Measurements from ENCODE around the gene DIAPH2. TPM values are rescaled to one million over a fixed set of nuclear protein-coding genes. Genes with fewer than 3 reads are reported as not detected.

Gene DIAPH2
- total RNA-seq, 1 experiment from 2014 or later = 0.89 TPM

GRCh38 chrX:97046867-97047266 lies 362.2 kb downstream of the DIAPH2 start:
- H3K4me3 ChIP-seq (ENCODE audit: low read length) = no peak overlapping the region
- H3K79me2 ChIP-seq (ENCODE audit: low read length) = no peaks in the 10 kb centered on the region
- H3K27me3 ChIP-seq (ENCODE audit: low read length) = no peaks in the 10 kb centered on the region
- no peak overlapping the region for H3K9ac ChIP-seq (ENCODE audit: low read length)
- no peaks in the 10 kb centered on the region for H3K4me1 ChIP-seq (ENCODE audit: low read length)
- no peaks in the 10 kb centered on the region for H4K20me1 ChIP-seq (ENCODE audit: insufficient read depth, low read depth, low read length)
- H3K9me2 ChIP-seq (replicated peaks; ENCODE audit: insufficient read depth, low read length) = 0 out of 2 replicates have a peak, but pooled peaks cover 3% of the 10 kb centered on the region
- H3K36me3 ChIP-seq (ENCODE audit: insufficient read depth, low read length) = no peaks in the 10 kb centered on the region
- DNase-seq = no peak
- no peak overlapping the region for H2AFZ ChIP-seq (ENCODE audit: low read length)
- H3K27ac ChIP-seq (ENCODE audit: low read length) = no peak overlapping the region
- H3K4me2 ChIP-seq (ENCODE audit: low read depth, low read length, poor library complexity, severe bottlenecking) = no peak overlapping the region
- no peaks in the 10 kb centered on the region for H3K9me3 ChIP-seq (ENCODE audit: low read length)

- H3K9me3 ChIP-seq (ENCODE audit: low read length) = no peaks in the 10 kb centered on the region
- no peak overlapping the region for H3K27ac ChIP-seq (ENCODE audit: low read length)
- H3K27me3 ChIP-seq (ENCODE audit: low read length) = no peaks in the 10 kb centered on the region
- no peaks in the 10 kb centered on the region for H4K20me1 ChIP-seq (ENCODE audit: insufficient read depth, low read depth, low read length)
- H3K4me3 ChIP-seq (ENCODE audit: low read length) = no peak overlapping the region
- H3K9me2 ChIP-seq (replicated peaks; ENCODE audit: insufficient read depth, low read length) = 0 out of 2 replicates have a peak, but pooled peaks cover 3% of the 10 kb centered on the region
- H3K79me2 ChIP-seq (ENCODE audit: low read length) = no peaks in the 10 kb centered on the region
- H2AFZ ChIP-seq (ENCODE audit: low read length) = no peak overlapping the region
- no peaks in the 10 kb centered on the region for H3K36me3 ChIP-seq (ENCODE audit: insufficient read depth, low read length)
- no peak overlapping the region for H3K4me2 ChIP-seq (ENCODE audit: low read depth, low read length, poor library complexity, severe bottlenecking)
- no peak for DNase-seq
- H3K9ac ChIP-seq (ENCODE audit: low read length) = no peak overlapping the region
- no peaks in the 10 kb centered on the region for H3K4me1 ChIP-seq (ENCODE audit: low read length)
These were observed 365.8 kb downstream of the DIAPH2 start for GRCh38 chrX:97050392-97050791.

GRCh38 chrX:97057349-97057909 lies 372.8 kb downstream of the DIAPH2 start:
- Histone ChIP-seq H3K4me3 (ENCODE audit: low read length) (no peak overlapping the region), H3K9me2 (replicated peaks; ENCODE audit: insufficient read depth, low read length) (no peaks in the 10 kb centered on the region), H3K79me2 (ENCODE audit: low read length) (no peaks in the 10 kb centered on the region), H2AFZ (ENCODE audit: low read length) (no peak overlapping the region), H3K4me1 (ENCODE audit: low read length) (no peaks in the 10 kb centered on the region), H3K27me3 (ENCODE audit: low read length) (no peaks in the 10 kb centered on the region), H3K4me2 (ENCODE audit: low read depth, low read length, poor library complexity, severe bottlenecking) (no peak overlapping the region), H3K36me3 (ENCODE audit: insufficient read depth, low read length) (no peaks in the 10 kb centered on the region), H3K9me3 (ENCODE audit: low read length) (no peaks in the 10 kb centered on the region), H3K9ac (ENCODE audit: low read length) (no peak overlapping the region), H3K27ac (ENCODE audit: low read length) (no peak overlapping the region), H4K20me1 (ENCODE audit: insufficient read depth, low read depth, low read length) (no peaks in the 10 kb centered on the region)
- DNase-seq = no peak

- no peaks in the 10 kb centered on the region for H4K20me1 ChIP-seq (ENCODE audit: insufficient read depth, low read depth, low read length)
- H3K27me3 ChIP-seq (ENCODE audit: low read length) = no peaks in the 10 kb centered on the region
- no peak overlapping the region for H3K4me3 ChIP-seq (ENCODE audit: low read length)
- no peaks in the 10 kb centered on the region for H3K36me3 ChIP-seq (ENCODE audit: insufficient read depth, low read length)
- no peak for DNase-seq
- H3K27ac ChIP-seq (ENCODE audit: low read length) = no peak overlapping the region
- H3K4me1 ChIP-seq (ENCODE audit: low read length) = no peaks in the 10 kb centered on the region
- H3K79me2 ChIP-seq (ENCODE audit: low read length) = no peaks in the 10 kb centered on the region
- H3K9ac ChIP-seq (ENCODE audit: low read length) = no peak overlapping the region
- H3K9me3 ChIP-seq (ENCODE audit: low read length) = no peaks in the 10 kb centered on the region
- no peak overlapping the region for H2AFZ ChIP-seq (ENCODE audit: low read length)
- no peak overlapping the region for H3K4me2 ChIP-seq (ENCODE audit: low read depth, low read length, poor library complexity, severe bottlenecking)
- no peaks in the 10 kb centered on the region for H3K9me2 ChIP-seq (replicated peaks; ENCODE audit: insufficient read depth, low read length)
These were observed 375.4 kb downstream of the DIAPH2 start for GRCh38 chrX:97060020-97060419.

- no peaks in the 10 kb centered on the region for H3K9me2 ChIP-seq (replicated peaks; ENCODE audit: insufficient read depth, low read length)
- no peak overlapping the region for H3K27ac ChIP-seq (ENCODE audit: low read length)
- H3K4me1 ChIP-seq (ENCODE audit: low read length) = no peaks in the 10 kb centered on the region
- no peak overlapping the region for H3K4me3 ChIP-seq (ENCODE audit: low read length)
- DNase-seq = no peak
- no peaks in the 10 kb centered on the region for H3K79me2 ChIP-seq (ENCODE audit: low read length)
- no peak overlapping the region for H3K9ac ChIP-seq (ENCODE audit: low read length)
- H3K36me3 ChIP-seq (ENCODE audit: insufficient read depth, low read length) = no peaks in the 10 kb centered on the region
- H2AFZ ChIP-seq (ENCODE audit: low read length) = no peak overlapping the region
- H4K20me1 ChIP-seq (ENCODE audit: insufficient read depth, low read depth, low read length) = no peaks in the 10 kb centered on the region
- no peaks in the 10 kb centered on the region for H3K9me3 ChIP-seq (ENCODE audit: low read length)
- no peak overlapping the region for H3K4me2 ChIP-seq (ENCODE audit: low read depth, low read length, poor library complexity, severe bottlenecking)
- no peaks in the 10 kb centered on the region for H3K27me3 ChIP-seq (ENCODE audit: low read length)
These were observed 380.4 kb downstream of the DIAPH2 start for GRCh38 chrX:97065066-97065465.

- no peaks in the 10 kb centered on the region for H4K20me1 ChIP-seq (ENCODE audit: insufficient read depth, low read depth, low read length)
- DNase-seq = no peak
- no peak overlapping the region for H2AFZ ChIP-seq (ENCODE audit: low read length)
- H3K36me3 ChIP-seq (ENCODE audit: insufficient read depth, low read length) = no peaks in the 10 kb centered on the region
- no peak overlapping the region for H3K27ac ChIP-seq (ENCODE audit: low read length)
- no peaks in the 10 kb centered on the region for H3K9me3 ChIP-seq (ENCODE audit: low read length)
- H3K79me2 ChIP-seq (ENCODE audit: low read length) = no peaks in the 10 kb centered on the region
- H3K27me3 ChIP-seq (ENCODE audit: low read length) = no peaks in the 10 kb centered on the region
- H3K4me2 ChIP-seq (ENCODE audit: low read depth, low read length, poor library complexity, severe bottlenecking) = no peak overlapping the region
- H3K9ac ChIP-seq (ENCODE audit: low read length) = no peak overlapping the region
- H3K9me2 ChIP-seq (replicated peaks; ENCODE audit: insufficient read depth, low read length) = no peaks in the 10 kb centered on the region
- no peak overlapping the region for H3K4me3 ChIP-seq (ENCODE audit: low read length)
- H3K4me1 ChIP-seq (ENCODE audit: low read length) = no peaks in the 10 kb centered on the region
These were observed 381.3 kb downstream of the DIAPH2 start for GRCh38 chrX:97065973-97066372.

- no peaks in the 10 kb centered on the region for H4K20me1 ChIP-seq (ENCODE audit: insufficient read depth, low read depth, low read length)
- H3K4me1 ChIP-seq (ENCODE audit: low read length) = no peaks in the 10 kb centered on the region
- no peak for DNase-seq
- H3K9me2 ChIP-seq (replicated peaks; ENCODE audit: insufficient read depth, low read length) = no peaks in the 10 kb centered on the region
- no peaks in the 10 kb centered on the region for H3K9me3 ChIP-seq (ENCODE audit: low read length)
- H3K79me2 ChIP-seq (ENCODE audit: low read length) = no peaks in the 10 kb centered on the region
- H3K27me3 ChIP-seq (ENCODE audit: low read length) = no peaks in the 10 kb centered on the region
- no peak overlapping the region for H3K4me3 ChIP-seq (ENCODE audit: low read length)
- H2AFZ ChIP-seq (ENCODE audit: low read length) = no peak overlapping the region
- H3K4me2 ChIP-seq (ENCODE audit: low read depth, low read length, poor library complexity, severe bottlenecking) = no peak overlapping the region
- no peaks in the 10 kb centered on the region for H3K36me3 ChIP-seq (ENCODE audit: insufficient read depth, low read length)
- H3K9ac ChIP-seq (ENCODE audit: low read length) = no peak overlapping the region
- no peak overlapping the region for H3K27ac ChIP-seq (ENCODE audit: low read length)
These were observed 381.7 kb downstream of the DIAPH2 start for GRCh38 chrX:97066381-97066780.

- DNase-seq = no peak
- no peak overlapping the region for H3K4me3 ChIP-seq (ENCODE audit: low read length)
- no peaks in the 10 kb centered on the region for H3K79me2 ChIP-seq (ENCODE audit: low read length)
- H3K4me1 ChIP-seq (ENCODE audit: low read length) = no peaks in the 10 kb centered on the region
- H3K4me2 ChIP-seq (ENCODE audit: low read depth, low read length, poor library complexity, severe bottlenecking) = no peak overlapping the region
- no peaks in the 10 kb centered on the region for H3K9me3 ChIP-seq (ENCODE audit: low read length)
- no peaks in the 10 kb centered on the region for H3K27me3 ChIP-seq (ENCODE audit: low read length)
- H2AFZ ChIP-seq (ENCODE audit: low read length) = no peak overlapping the region
- H3K9me2 ChIP-seq (replicated peaks; ENCODE audit: insufficient read depth, low read length) = no peaks in the 10 kb centered on the region
- H3K36me3 ChIP-seq (ENCODE audit: insufficient read depth, low read length) = no peaks in the 10 kb centered on the region
- H4K20me1 ChIP-seq (ENCODE audit: insufficient read depth, low read depth, low read length) = no peaks in the 10 kb centered on the region
- no peak overlapping the region for H3K9ac ChIP-seq (ENCODE audit: low read length)
- H3K27ac ChIP-seq (ENCODE audit: low read length) = no peak overlapping the region
These were observed 385.7 kb downstream of the DIAPH2 start for GRCh38 chrX:97070346-97070745.

- Histone ChIP-seq H3K4me2 (ENCODE audit: low read depth, low read length, poor library complexity, severe bottlenecking) (no peak overlapping the region), H2AFZ (ENCODE audit: low read length) (no peak overlapping the region)
- DNase-seq = no peak
These were observed 389.8 kb downstream of the DIAPH2 start for GRCh38 chrX:97074400-97074799.

More at GRCh38 chrX:97074400-97074799, 389.8 kb downstream of the DIAPH2 start:
- no peaks in the 10 kb centered on the region for H4K20me1 ChIP-seq (ENCODE audit: insufficient read depth, low read depth, low read length)
- no peaks in the 10 kb centered on the region for H3K27me3 ChIP-seq (ENCODE audit: low read length)
- no peak overlapping the region for H3K9ac ChIP-seq (ENCODE audit: low read length)
- H3K4me3 ChIP-seq (ENCODE audit: low read length) = no peak overlapping the region
- H3K27ac ChIP-seq (ENCODE audit: low read length) = no peak overlapping the region
- H3K36me3 ChIP-seq (ENCODE audit: insufficient read depth, low read length) = no peaks in the 10 kb centered on the region
- no peaks in the 10 kb centered on the region for H3K9me3 ChIP-seq (ENCODE audit: low read length)
- H3K79me2 ChIP-seq (ENCODE audit: low read length) = no peaks in the 10 kb centered on the region
- H3K4me1 ChIP-seq (ENCODE audit: low read length) = no peaks in the 10 kb centered on the region
- H3K9me2 ChIP-seq (replicated peaks; ENCODE audit: insufficient read depth, low read length) = no peaks in the 10 kb centered on the region
